HepG2 (cell line): ENCODE results near the gene PRKCE. TPM values are rescaled to one million over a fixed set of nuclear protein-coding genes. Genes with fewer than 3 reads are reported as not detected.

Source experiments
- ADNP ChIP-seq: sonication (generic); formaldehyde crosslinking; IDR thresholded peaks from 2 replicates; pipeline ENCODE4 v1.4.0; 2020; ENCODE audit warnings: missing genetic modification reagents
- AHDC1 ChIP-seq: sonication (generic); formaldehyde crosslinking; IDR thresholded peaks from 2 replicates; pipeline ENCODE4 v1.5.1; 2020; ENCODE audit warnings: mild to moderate bottlenecking, missing genetic modification reagents, borderline replicate concordance
- HNRNPUL1 ChIP-seq: fragments of 200-400 bp; formaldehyde crosslinking; IDR thresholded peaks from 2 replicates; pipeline ENCODE4 v1.6.1; 2017; ENCODE audit warnings: low read depth, mild to moderate bottlenecking, low read length, moderate library complexity
- MEIS1 ChIP-seq: sonication (generic); formaldehyde crosslinking; IDR thresholded peaks from 2 replicates; pipeline ENCODE4 v1.9.0; 2021; ENCODE audit warnings: mild to moderate bottlenecking, missing genetic modification reagents, moderate library complexity, borderline replicate concordance
- MYC ChIP-seq: sonication (generic); formaldehyde crosslinking; IDR thresholded peaks from 2 replicates; pipeline ENCODE4 v1.9.0; 2021; ENCODE audit warnings: missing genetic modification reagents, borderline replicate concordance
- MZF1 ChIP-seq: sonication (generic); formaldehyde crosslinking; IDR thresholded peaks from 2 replicates; pipeline ENCODE4 v1.8.1; 2023; ENCODE audit warnings: mild to moderate bottlenecking, missing genetic modification reagents, borderline replicate concordance
- PAWR ChIP-seq: sonication (generic); formaldehyde crosslinking; IDR thresholded peaks from 2 replicates; pipeline ENCODE4 v1.4.0; 2020; ENCODE audit warnings: missing genetic modification reagents, mild to moderate bottlenecking, borderline replicate concordance
- PBX3 ChIP-seq: sonication (generic); formaldehyde crosslinking; IDR thresholded peaks from 2 replicates; pipeline ENCODE4 v1.8.1; 2023; ENCODE audit warnings: missing genetic modification reagents, inconsistent platforms, borderline replicate concordance
- RAD21 ChIP-seq: fragments of 450-650 bp; formaldehyde crosslinking; IDR thresholded peaks from 2 replicates; pipeline ENCODE4 v1.5.0; 2020; ENCODE audit warnings: mild to moderate bottlenecking
- RBAK ChIP-seq: sonication (generic); formaldehyde crosslinking; IDR thresholded peaks from 2 replicates; pipeline ENCODE4 v1.5.1; 2020; ENCODE audit warnings: mild to moderate bottlenecking, missing genetic modification reagents
- TEAD2 ChIP-seq: sonication (generic); formaldehyde crosslinking; IDR thresholded peaks from 2 replicates; pipeline ENCODE4 v1.9.0; 2021; ENCODE audit warnings: missing genetic modification reagents
- TMF1 ChIP-seq: sonication (generic); formaldehyde crosslinking; IDR thresholded peaks from 2 replicates; pipeline ENCODE4 v1.8.1; 2022; ENCODE audit warnings: low read depth, missing genetic modification reagents
- TOPORS ChIP-seq: sonication (generic); formaldehyde crosslinking; IDR thresholded peaks from 2 replicates; pipeline ENCODE4 v1.8.0; 2023; ENCODE audit warnings: mild to moderate bottlenecking, missing genetic modification reagents
- ZBTB42 ChIP-seq: sonication (generic); formaldehyde crosslinking; IDR thresholded peaks from 2 replicates; pipeline ENCODE4 v1.5.0; 2020; ENCODE audit warnings: mild to moderate bottlenecking, missing genetic modification reagents
- ZNF180 ChIP-seq: sonication (generic); formaldehyde crosslinking; IDR thresholded peaks from 2 replicates; pipeline ENCODE4 v1.4.0; 2020; ENCODE audit warnings: low read depth, missing genetic modification reagents, borderline replicate concordance
- ZNF562 ChIP-seq: sonication (generic); formaldehyde crosslinking; IDR thresholded peaks from 2 replicates; pipeline ENCODE4 v1.8.0; 2022; ENCODE audit warnings: missing genetic modification reagents, borderline replicate concordance
- ZNF609 ChIP-seq: sonication (generic); formaldehyde crosslinking; IDR thresholded peaks from 2 replicates; pipeline ENCODE4 v1.4.0; 2020; ENCODE audit warnings: mild to moderate bottlenecking, missing genetic modification reagents, borderline replicate concordance
- ZNF747 ChIP-seq: sonication (generic); formaldehyde crosslinking; IDR thresholded peaks from 2 replicates; pipeline ENCODE4 v1.8.1; 2023; ENCODE audit warnings: missing genetic modification reagents, mild to moderate bottlenecking, borderline replicate concordance
- polyA plus RNA-seq, 8 experiments: library from polyadenylated mRNA; depleted of rRNA in 3 of 8; stranded (reverse) in 7 of 8; unstranded in 1 of 8; fragments of >200 nt; fragmentation: Illumina TruSeq in 4 of 8; extraction: Trizol in 4 of 8; gene quantifications; 2 replicates each; pipeline versions ENCODE4 v1.2.1 to v1.2.3, GENCODE V29; 2011 to 2016; ENCODE audit warnings: low read depth in 4 of 8, missing spikeins in 1 of 8, mixed read lengths in 1 of 8; ENCODE audit not compliant: insufficient read depth in 1 of 8
- total RNA-seq, 5 experiments: library from RNA; depleted of rRNA; stranded (reverse); fragments of >200 nt; fragmentation: Illumina TruSeq; extraction: Trizol; gene quantifications; 2 replicates each; pipeline ENCODE4 v1.2.3, GENCODE V29; 2016; ENCODE audit warnings: low read depth in 1 of 5

Gene PRKCE
- total and polyA plus RNA-seq, 2 of the 13 experiments (the other 11 are each of a cell fraction or from before 2014, with no cell fraction given) = 1.0 to 3.9 TPM

GRCh38 chr2:45610281-45611019 lies 41.0 kb upstream of the PRKCE start (continued):
- TF ChIP-seq ZBTB42 (CRISPR knock-in tag) (no peak), RAD21 (no peak), ADNP (CRISPR knock-in tag) (no peak), AHDC1 (no peak), ZNF609 (CRISPR knock-in tag) (no peak; the same call in 1 of the 2 replicates), TMF1 (CRISPR knock-in tag) (0 out of 2 replicates have a peak, but pooled peaks have one; percentile 28), RBAK (CRISPR knock-in tag) (peak; percentile 40; the same call in 1 of the 2 replicates), TOPORS (CRISPR knock-in tag) (peak; percentile 62; the same call in 1 of the 2 replicates), PAWR (no peak), HNRNPUL1 (no peak), MZF1 (CRISPR knock-in tag) (no peak), TEAD2 (CRISPR knock-in tag) (no peak), MYC (no peak), ZNF562 (CRISPR knock-in tag) (no peak), MEIS1 (CRISPR knock-in tag) (no peak), ZNF747 (CRISPR knock-in tag) (no peak), PBX3 (CRISPR knock-in tag) (no peak), ZNF180 (CRISPR knock-in tag) (no peak)
